ENCODE results near the gene LIPJ. TPM values are rescaled to one million over a fixed set of nuclear protein-coding genes. Genes with fewer than 3 reads are reported as not detected.

LIPJ gene
- total RNA-seq, 1 experiment from 2014 or later = not detected

GRCh38 chr10:88565072-88565471 is 21.5 kb upstream of the LIPJ start:
- no peak overlapping the region for H3K4me3 ChIP-seq (ENCODE audit: insufficient read depth, low read depth, low read length)
- no peak for DNase-seq
- no peaks in the 10 kb centered on the region for H3K27me3 ChIP-seq (ENCODE audit: control insufficient read depth, insufficient read depth, low read length)
- no peaks in the 10 kb centered on the region for H3K36me3 ChIP-seq (replicated peaks; ENCODE audit: control insufficient read depth, insufficient read depth, low read length)

GRCh38 chr10:88582411-88582805 is 4.2 kb upstream of the LIPJ start:
- Histone ChIP-seq H3K4me3 (ENCODE audit: insufficient read depth, low read depth, low read length) (peak overlapping the region; percentile 81), H3K36me3 (replicated peaks; ENCODE audit: control insufficient read depth, insufficient read depth, low read length) (no peaks in the 10 kb centered on the region), H3K27me3 (ENCODE audit: control insufficient read depth, insufficient read depth, low read length) (peaks cover 1% of the 10 kb centered on the region; the same call in 1 of the 2 replicates)
- DNase-seq = no peak

DNA sequence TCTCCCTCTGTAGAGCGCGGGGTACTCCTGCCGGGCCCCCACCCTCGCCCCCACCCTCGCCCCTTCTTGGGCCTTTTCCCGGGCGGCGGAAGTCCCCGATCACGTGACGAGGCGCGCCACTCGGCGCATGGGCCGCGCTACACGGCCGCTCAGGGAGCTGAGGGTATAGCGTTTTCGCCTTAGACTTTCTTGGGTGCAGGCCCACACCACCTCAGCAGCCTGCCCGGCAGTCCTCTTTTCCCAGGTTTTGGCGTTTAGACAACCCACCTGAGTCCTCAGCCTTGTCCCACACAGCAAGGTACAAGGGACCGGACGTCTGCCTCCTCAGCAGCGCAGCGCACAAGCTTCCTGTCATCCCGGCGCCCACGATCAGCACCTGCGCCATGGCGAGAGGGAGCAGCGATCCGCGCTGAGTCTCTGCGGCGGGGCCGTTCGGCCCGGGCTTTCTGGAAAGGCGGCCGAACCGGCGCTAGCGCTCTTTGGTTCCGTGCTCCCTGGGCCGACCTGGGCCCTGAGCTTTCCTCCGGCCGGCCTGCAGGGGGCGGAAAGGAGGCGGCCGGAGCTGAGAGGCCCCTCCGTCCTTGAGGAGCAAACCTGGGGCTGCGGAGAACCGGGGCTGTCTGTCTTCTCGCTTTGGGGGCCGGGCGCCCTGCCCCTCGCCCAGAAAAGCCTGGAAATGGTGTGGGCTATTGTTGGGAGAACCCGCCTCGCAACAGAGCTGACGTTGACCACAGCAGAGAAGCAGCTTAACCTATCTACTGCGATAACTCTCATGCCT is 3.6 kb upstream of the LIPJ start, which contains the start of gene RNLS:
Gene RNLS, minus strand, starts transcription at position 513 of the 778 bp plus-strand sequence.
- H3K27me3 ChIP-seq (ENCODE audit: control insufficient read depth, insufficient read depth, low read length) = peaks cover 1% of the 10 kb centered on the region; the same call in 1 of the 2 replicates
- H3K4me3 ChIP-seq (ENCODE audit: insufficient read depth, low read depth, low read length) = peak within 1 kb of the TSS; percentile 81
- H3K36me3 ChIP-seq (replicated peaks; ENCODE audit: control insufficient read depth, insufficient read depth, low read length) = no peaks in the 10 kb centered on the region
- peak; percentile 76 for DNase-seq

- Histone ChIP-seq H3K36me3 (replicated peaks; ENCODE audit: control insufficient read depth, insufficient read depth, low read length) (no peaks in the 10 kb centered on the region), H3K4me3 (ENCODE audit: insufficient read depth, low read depth, low read length) (peak overlapping the region; percentile 81), H3K27me3 (ENCODE audit: control insufficient read depth, insufficient read depth, low read length) (peaks cover 1% of the 10 kb centered on the region; the same call in 1 of the 2 replicates)
- DNase-seq = no peak
Observed at GRCh38 chr10:88583584-88583957, 3.0 kb upstream of the LIPJ start.

DNA sequence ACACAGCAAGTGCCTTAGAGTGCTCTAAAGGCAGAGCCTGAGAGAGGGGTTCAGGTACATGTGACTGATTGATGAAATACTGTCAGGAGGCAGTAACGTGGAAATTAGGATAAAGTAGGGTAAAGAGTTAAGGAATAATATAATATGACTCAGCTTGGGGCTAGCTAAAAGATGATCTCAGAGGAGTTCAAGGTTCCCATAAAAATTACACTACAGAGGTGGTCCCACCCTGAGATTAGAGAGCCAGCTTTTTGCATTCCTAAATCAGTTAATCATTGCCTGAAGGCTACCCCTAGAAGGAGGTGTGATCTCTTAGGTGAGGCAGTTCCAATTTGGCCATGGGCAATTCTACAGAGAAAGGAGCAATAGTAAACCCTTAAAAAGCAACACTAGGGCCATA is 5.8 kb downstream of the LIPJ start:
- peaks cover 3% of the 10 kb centered on the region for H3K27me3 ChIP-seq (ENCODE audit: control insufficient read depth, insufficient read depth, low read length)
- H3K4me3 ChIP-seq (ENCODE audit: insufficient read depth, low read depth, low read length) = no peak overlapping the region
- no peak for DNase-seq
- H3K36me3 ChIP-seq (replicated peaks; ENCODE audit: control insufficient read depth, insufficient read depth, low read length) = no peaks in the 10 kb centered on the region

GRCh38 chr10:88592906-88593305 is 6.3 kb downstream of the LIPJ start:
- H3K4me3 ChIP-seq (ENCODE audit: insufficient read depth, low read depth, low read length) = no peak overlapping the region
- H3K36me3 ChIP-seq (replicated peaks; ENCODE audit: control insufficient read depth, insufficient read depth, low read length) = no peaks in the 10 kb centered on the region
- no peak for DNase-seq
- H3K27me3 ChIP-seq (ENCODE audit: control insufficient read depth, insufficient read depth, low read length) = peaks cover 3% of the 10 kb centered on the region

DNA sequence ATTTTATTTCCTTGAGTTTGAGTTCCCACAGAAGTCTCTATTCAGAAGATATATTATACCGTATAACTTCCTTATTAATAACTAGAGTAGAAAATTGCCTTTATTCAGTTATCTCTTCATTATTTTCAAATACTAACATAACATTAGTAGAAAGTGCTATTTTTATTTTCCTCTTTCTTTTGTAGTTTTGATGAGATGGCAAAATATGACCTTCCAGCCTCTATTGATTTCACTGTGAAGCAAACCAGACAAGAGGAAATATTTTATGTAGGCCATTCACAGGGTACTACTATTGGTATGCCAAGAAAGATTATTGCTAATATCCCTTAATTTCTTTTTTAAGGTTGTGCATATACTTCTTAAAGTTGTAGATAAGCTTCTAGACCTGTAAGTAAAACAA is 7.9 kb downstream of the LIPJ start:
- Histone ChIP-seq H3K36me3 (replicated peaks; ENCODE audit: control insufficient read depth, insufficient read depth, low read length) (no peaks in the 10 kb centered on the region), H3K4me3 (ENCODE audit: insufficient read depth, low read depth, low read length) (no peak overlapping the region), H3K27me3 (ENCODE audit: control insufficient read depth, insufficient read depth, low read length) (peaks cover 3% of the 10 kb centered on the region)
- no peak for DNase-seq

GRCh38 chr10:88598055-88598454 is 11.5 kb downstream of the LIPJ start:
- Histone ChIP-seq H3K27me3 (ENCODE audit: control insufficient read depth, insufficient read depth, low read length) (no peaks in the 10 kb centered on the region; the same call in 1 of the 2 replicates), H3K4me3 (ENCODE audit: insufficient read depth, low read depth, low read length) (no peak overlapping the region), H3K36me3 (replicated peaks; ENCODE audit: control insufficient read depth, insufficient read depth, low read length) (no peaks in the 10 kb centered on the region)
- no peak for DNase-seq

DNA sequence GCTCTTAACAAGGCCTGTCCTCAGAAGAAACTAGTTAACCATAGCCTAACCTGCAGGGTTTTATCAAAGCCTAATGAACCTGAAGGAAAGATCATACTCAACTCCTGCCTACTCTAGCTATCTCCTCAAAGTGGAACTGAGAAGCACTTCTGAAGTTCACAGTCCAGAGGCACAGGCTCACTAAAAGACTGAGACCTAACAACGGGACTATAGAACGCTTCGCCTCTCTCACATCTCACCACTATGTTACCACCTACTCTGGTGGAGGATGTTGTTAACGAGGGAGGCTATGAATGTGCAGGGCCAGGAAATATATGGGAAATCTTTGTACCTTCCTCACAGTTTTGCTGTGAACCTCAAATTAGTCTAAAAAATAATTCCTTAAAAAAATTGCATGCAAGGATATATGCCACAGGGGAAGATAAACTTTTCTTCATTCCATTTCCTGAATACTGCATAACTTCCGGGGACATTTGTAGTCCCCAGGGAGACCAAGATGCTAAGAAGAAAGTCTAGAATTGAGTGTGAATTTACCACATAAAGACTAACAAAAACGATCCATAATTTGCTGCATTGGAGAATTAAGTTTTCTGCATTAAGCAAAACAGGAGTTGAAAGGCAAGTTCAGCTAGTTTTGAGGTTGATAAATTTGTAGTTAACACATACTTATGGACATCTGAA is 21.6 kb downstream of the LIPJ start:
- H3K4me3 ChIP-seq (ENCODE audit: insufficient read depth, low read depth, low read length) = no peak overlapping the region
- no peak for DNase-seq
- H3K27me3 ChIP-seq (ENCODE audit: control insufficient read depth, insufficient read depth, low read length) = no peaks in the 10 kb centered on the region
- H3K36me3 ChIP-seq (replicated peaks; ENCODE audit: control insufficient read depth, insufficient read depth, low read length) = no peaks in the 10 kb centered on the region

DNA sequence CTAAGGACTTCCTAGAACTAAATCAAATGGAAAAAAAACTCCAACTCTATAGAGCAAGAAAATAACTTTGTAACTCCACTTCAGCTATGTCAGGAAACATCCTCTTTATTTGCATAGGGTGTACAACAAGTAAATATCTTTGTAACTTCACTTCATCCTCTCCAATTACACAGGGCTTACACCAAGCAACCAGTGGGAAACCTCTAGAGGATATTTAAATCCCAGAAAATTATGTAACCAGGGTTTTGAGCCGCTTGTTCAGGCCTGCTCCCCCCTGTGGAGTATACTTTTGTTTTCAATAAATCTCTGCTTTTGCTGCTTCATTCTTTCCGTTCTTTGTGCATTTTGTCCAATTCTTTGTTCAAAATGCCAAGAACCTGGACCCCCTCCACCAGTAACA is 22.2 kb downstream of the LIPJ start:
- no peaks in the 10 kb centered on the region for H3K27me3 ChIP-seq (ENCODE audit: control insufficient read depth, insufficient read depth, low read length)
- H3K36me3 ChIP-seq (replicated peaks; ENCODE audit: control insufficient read depth, insufficient read depth, low read length) = no peaks in the 10 kb centered on the region
- no peak overlapping the region for H3K4me3 ChIP-seq (ENCODE audit: insufficient read depth, low read depth, low read length)
- DNase-seq = no peak

DNA sequence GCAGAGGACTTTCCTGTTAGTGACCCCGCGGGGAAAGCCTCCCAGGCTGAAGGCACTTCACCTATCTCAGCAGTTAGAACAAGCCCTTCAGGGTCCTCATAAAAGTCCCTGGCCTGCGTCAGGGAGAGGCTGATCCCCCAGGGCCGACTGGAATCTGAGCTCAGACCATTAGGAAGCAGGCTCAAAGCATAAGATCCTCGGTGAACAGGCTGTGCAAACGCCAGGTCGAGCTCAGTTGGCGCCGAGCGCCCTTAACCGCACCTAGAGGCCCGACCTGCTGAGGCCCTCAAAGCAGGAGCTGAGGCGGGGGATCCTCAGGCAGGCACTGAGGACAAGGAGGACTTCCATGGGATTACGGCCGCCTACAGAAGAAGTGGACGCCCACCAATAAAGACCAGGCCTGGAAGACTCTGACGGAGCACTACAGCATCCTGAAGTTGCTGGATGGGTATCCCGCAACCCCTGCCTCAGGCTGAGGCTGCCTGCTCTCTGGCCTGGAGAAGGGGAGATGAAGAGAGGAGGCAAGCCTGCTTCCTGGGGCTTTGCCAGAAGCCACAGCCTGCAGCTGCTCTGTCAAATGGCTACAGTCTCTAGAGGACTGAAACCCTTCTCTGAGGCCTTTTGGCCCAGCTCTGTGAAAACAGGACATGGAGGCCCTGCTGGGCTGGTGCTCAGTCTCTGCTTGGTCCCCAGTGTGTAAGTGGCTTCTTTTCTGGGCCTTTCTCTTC is 29.9 kb downstream of the LIPJ start:
- no peak overlapping the region for H3K4me3 ChIP-seq (ENCODE audit: insufficient read depth, low read depth, low read length)
- H3K27me3 ChIP-seq (ENCODE audit: control insufficient read depth, insufficient read depth, low read length) = no peaks in the 10 kb centered on the region
- DNase-seq = no peak
- H3K36me3 ChIP-seq (replicated peaks; ENCODE audit: control insufficient read depth, insufficient read depth, low read length) = no peaks in the 10 kb centered on the region

- DNase-seq = no peak
- Histone ChIP-seq H3K36me3 (replicated peaks; ENCODE audit: control insufficient read depth, insufficient read depth, low read length) (no peaks in the 10 kb centered on the region), H3K27me3 (ENCODE audit: control insufficient read depth, insufficient read depth, low read length) (no peaks in the 10 kb centered on the region), H3K4me3 (ENCODE audit: insufficient read depth, low read depth, low read length) (no peak overlapping the region)
Observed at GRCh38 chr10:88617772-88618300, 31.3 kb downstream of the LIPJ start.

- Histone ChIP-seq H3K36me3 (replicated peaks; ENCODE audit: control insufficient read depth, insufficient read depth, low read length) (no peaks in the 10 kb centered on the region), H3K4me3 (ENCODE audit: insufficient read depth, low read depth, low read length) (no peak overlapping the region), H3K27me3 (ENCODE audit: control insufficient read depth, insufficient read depth, low read length) (no peaks in the 10 kb centered on the region)
- no peak for DNase-seq
Observed at GRCh38 chr10:88618496-88618895, 31.9 kb downstream of the LIPJ start.

DNA sequence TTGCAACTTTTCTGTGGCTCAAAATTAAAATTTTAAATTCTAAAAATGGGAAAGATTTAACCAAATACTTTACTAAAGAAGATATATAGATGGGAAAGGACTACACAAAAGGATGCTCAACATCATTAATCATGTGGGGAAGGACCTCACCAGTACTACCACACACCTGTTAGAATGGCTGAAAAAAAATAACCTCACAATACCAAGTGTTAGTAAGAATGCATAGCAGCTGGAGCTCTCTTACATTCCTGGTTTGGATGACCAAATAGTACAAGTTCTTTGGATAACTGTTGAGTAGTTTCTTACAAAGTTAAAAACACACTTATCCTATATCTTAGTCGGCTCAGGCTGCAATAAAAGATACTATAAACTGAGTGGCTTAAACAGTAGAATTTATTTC is 33.9 kb downstream of the LIPJ start:
- H3K4me3 ChIP-seq (ENCODE audit: insufficient read depth, low read depth, low read length) = no peak overlapping the region
- no peaks in the 10 kb centered on the region for H3K36me3 ChIP-seq (replicated peaks; ENCODE audit: control insufficient read depth, insufficient read depth, low read length)
- DNase-seq = no peak
- H3K27me3 ChIP-seq (ENCODE audit: control insufficient read depth, insufficient read depth, low read length) = no peaks in the 10 kb centered on the region

All from H7 (cell line).